Type B pancreatic cell (in vitro differentiated cells): ENCODE measurements around the gene ITGA1. TPM values are rescaled to one million over a fixed set of nuclear protein-coding genes. Genes with fewer than 3 reads are reported as not detected.

Experiments
- DNase-seq: peaks from one replicate; pipeline ENCODE4 v3.0.0; 2021; ENCODE audit warnings: mixed read lengths; ENCODE audit not compliant: unreplicated experiment; ENCODE audit errors: extremely low spot score
- H3K27ac Mint-ChIP-seq: 2 replicates; pipeline ENCODE4 v1.8.0; 2021; ENCODE audit warnings: mild to moderate bottlenecking, mixed read lengths
- H3K27me3 Mint-ChIP-seq: 2 replicates; pipeline ENCODE4 v1.8.0; 2021; ENCODE audit warnings: mixed read lengths
- H3K36me3 Mint-ChIP-seq: 2 replicates; pipeline ENCODE4 v1.8.0; 2021; ENCODE audit warnings: mixed read lengths
- H3K4me1 Mint-ChIP-seq: one replicate; pipeline ENCODE4 v1.8.0; 2021; ENCODE audit warnings: mixed read lengths; ENCODE audit not compliant: unreplicated experiment
- H3K4me3 Mint-ChIP-seq: 2 replicates; pipeline ENCODE4 v1.8.0; 2021; ENCODE audit warnings: mild to moderate bottlenecking, mixed read lengths
- H3K9me3 Mint-ChIP-seq: 2 replicates; pipeline ENCODE4 v1.8.0; 2021; ENCODE audit warnings: mixed read lengths
- total RNA-seq: library from RNA; stranded (reverse); gene quantifications from 2 replicates; pipeline ENCODE4 v1.2.1, GENCODE V29; 2021; ENCODE audit warnings: low replicate concordance
- TF ChIP-seq, protein P1 (sequence below): fragments of 200-600 bp; sonication (generic); conservative IDR thresholded peaks from 2 replicates; pipeline ENCODE4 v1.5.0; 2021; ENCODE audit warnings: antibody characterized with exemption, mild to moderate bottlenecking

Gene ITGA1
- total RNA-seq, 1 donor from 2014 or later = 17.0 TPM

DNA sequence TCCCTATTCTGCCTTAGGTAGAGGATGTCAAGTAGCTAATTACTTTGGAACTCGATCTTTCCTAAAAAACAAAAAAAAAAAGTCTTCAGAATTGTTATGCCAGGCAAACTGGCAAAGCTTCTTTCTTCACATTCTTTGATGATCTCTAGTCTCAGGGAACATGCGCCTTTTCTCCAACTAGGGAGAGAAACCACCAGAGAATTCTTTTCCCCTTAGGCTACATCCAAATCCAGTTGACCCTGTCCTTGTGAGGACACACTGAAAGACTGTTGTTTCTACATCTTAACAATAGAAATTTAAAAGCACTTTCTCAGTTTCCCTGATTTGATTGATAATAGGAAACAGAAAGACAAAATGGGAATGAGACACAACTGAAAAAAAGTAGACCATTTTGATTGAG, 106.7 kb downstream of the ITGA1 start:
- H3K27me3 Mint-ChIP-seq = no peaks in the 10 kb centered on the region
- H3K9me3 Mint-ChIP-seq = no peaks in the 10 kb centered on the region
- no peak overlapping the region for H3K27ac Mint-ChIP-seq
- DNase-seq = no peak
- H3K36me3 Mint-ChIP-seq = no peaks in the 10 kb centered on the region
- TF ChIP-seq, protein P1, sequence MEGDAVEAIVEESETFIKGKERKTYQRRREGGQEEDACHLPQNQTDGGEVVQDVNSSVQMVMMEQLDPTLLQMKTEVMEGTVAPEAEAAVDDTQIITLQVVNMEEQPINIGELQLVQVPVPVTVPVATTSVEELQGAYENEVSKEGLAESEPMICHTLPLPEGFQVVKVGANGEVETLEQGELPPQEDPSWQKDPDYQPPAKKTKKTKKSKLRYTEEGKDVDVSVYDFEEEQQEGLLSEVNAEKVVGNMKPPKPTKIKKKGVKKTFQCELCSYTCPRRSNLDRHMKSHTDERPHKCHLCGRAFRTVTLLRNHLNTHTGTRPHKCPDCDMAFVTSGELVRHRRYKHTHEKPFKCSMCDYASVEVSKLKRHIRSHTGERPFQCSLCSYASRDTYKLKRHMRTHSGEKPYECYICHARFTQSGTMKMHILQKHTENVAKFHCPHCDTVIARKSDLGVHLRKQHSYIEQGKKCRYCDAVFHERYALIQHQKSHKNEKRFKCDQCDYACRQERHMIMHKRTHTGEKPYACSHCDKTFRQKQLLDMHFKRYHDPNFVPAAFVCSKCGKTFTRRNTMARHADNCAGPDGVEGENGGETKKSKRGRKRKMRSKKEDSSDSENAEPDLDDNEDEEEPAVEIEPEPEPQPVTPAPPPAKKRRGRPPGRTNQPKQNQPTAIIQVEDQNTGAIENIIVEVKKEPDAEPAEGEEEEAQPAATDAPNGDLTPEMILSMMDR = no peak
- peaks cover 21% of the 10 kb centered on the region for H3K4me1 Mint-ChIP-seq
- no peak overlapping the region for H3K4me3 Mint-ChIP-seq

DNA sequence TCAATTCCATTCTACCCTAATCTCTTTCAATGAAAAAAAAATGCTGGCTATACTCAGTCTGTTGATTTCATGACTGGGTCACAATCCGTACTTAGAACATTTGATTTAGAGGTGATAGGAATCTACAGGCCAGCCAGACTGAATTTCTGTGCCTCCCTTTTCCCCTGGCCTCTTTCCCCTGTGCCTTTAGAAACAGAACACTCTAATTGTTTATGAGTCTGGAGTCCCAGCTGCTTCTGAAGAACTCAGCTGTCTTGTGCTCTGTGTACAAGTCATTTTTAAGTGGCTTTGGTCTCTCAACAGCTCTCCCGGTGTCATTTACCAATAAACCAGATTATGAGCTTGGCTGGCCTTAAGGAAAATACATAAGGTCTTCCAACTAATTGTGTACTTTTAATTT, 107.4 kb downstream of the ITGA1 start:
- no peak overlapping the region for H3K4me3 Mint-ChIP-seq
- H3K4me1 Mint-ChIP-seq = peaks cover 21% of the 10 kb centered on the region
- H3K27ac Mint-ChIP-seq = no peak overlapping the region
- no peak for DNase-seq
- H3K36me3 Mint-ChIP-seq = no peaks in the 10 kb centered on the region
- TF ChIP-seq, protein P1 = no peak
- no peaks in the 10 kb centered on the region for H3K27me3 Mint-ChIP-seq
- H3K9me3 Mint-ChIP-seq = no peaks in the 10 kb centered on the region

DNA sequence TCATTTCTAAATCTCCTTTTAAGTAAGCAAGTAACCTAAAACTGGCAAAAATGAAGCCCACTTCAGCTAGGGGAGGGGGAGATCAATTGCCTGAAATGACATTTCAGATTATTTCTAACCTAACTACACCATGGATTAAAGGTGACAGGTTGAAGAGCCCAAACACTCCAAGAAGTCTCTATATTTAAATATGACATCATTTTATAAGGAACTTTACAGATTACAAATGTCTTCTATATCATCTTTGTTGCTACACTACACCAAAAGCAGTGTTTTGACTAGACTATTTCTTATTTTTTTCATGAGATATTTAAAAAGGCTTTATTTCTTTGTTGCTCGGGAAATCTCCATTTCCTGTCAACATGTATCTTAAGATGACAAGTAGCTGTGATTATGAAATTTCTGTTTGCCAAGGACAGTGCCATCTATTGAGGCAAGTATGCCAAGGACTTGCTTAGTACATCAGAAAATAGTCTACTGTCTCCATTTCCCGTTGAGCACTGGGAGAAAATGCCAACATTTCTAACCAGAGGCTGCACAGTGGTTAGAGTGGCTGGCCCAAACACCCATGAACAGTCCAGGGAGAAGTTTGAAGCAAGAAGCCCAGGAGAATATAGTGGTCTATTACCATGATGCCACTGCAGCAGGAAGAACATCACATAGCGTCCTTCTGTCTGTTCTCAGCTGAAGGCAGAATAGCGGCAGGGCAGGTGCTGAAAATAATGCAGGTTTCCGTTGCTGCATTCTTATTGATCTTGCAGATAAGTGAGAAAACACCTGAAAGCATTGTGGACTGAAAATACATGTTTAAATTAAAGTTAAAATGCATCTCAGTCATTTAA, 108.1 kb downstream of the ITGA1 start:
- no peak overlapping the region for H3K4me3 Mint-ChIP-seq
- TF ChIP-seq, protein P1 = no peak
- no peak for DNase-seq
- no peak overlapping the region for H3K27ac Mint-ChIP-seq
- H3K9me3 Mint-ChIP-seq = no peaks in the 10 kb centered on the region
- no peaks in the 10 kb centered on the region for H3K36me3 Mint-ChIP-seq
- H3K4me1 Mint-ChIP-seq = peaks cover 21% of the 10 kb centered on the region
- no peaks in the 10 kb centered on the region for H3K27me3 Mint-ChIP-seq

DNA sequence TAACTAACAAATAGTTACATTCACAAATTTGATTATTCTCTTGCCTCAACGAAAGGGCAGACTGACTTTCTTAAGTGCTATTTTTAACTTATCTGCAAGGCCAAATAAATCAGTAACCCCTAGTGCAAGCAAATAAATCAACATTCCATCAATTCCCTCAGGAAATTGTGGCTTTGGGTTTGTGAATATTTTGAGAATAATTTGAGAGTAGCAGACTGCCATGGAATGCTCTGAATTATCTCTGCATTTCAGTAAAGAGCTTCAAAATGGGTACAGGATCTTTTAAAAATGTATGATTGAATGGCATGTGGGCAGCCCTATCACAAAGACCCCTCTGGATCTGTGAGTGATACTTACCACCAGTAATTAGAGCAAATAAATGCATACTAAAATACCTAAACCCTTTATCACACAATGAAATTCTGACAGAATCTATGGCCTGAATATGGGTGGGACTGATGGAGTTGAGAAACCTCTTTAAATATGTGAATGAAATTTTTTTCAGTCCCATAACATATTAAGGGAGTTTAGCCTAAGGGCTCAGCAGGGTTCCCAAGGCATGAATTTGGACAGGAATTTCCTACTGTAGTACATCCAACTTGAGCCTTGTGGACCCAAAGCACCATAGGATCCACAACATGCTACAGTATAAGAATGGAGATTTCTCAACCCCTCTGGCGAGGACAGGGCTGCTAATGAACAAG, 109.0 kb downstream of the ITGA1 start:
- H3K36me3 Mint-ChIP-seq = no peaks in the 10 kb centered on the region
- no peak for DNase-seq
- no peaks in the 10 kb centered on the region for H3K27me3 Mint-ChIP-seq
- TF ChIP-seq, protein P1 = no peak
- H3K27ac Mint-ChIP-seq = no peak overlapping the region
- H3K4me1 Mint-ChIP-seq = peaks cover 21% of the 10 kb centered on the region
- H3K4me3 Mint-ChIP-seq = no peak overlapping the region
- no peaks in the 10 kb centered on the region for H3K9me3 Mint-ChIP-seq

DNA sequence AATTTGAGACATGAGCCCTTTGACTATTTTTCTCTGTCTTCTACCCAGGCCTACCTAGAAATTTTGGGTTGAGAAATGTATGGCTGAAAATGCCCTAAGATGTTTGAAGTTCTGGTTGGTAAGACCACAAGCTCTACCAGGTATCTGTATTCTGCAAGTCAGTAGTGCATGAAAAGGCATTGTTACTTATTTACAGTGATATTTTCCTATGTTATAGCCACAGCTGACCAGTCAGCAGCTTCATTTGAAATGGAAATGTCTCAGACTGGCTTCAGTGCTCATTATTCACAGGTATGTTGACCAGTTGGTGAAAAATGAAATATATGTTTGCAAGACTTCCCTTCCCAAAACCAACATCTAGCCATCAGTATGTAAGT, 109.5 kb downstream of the ITGA1 start:
- no peaks in the 10 kb centered on the region for H3K27me3 Mint-ChIP-seq
- no peak for DNase-seq
- TF ChIP-seq, protein P1 = no peak
- no peaks in the 10 kb centered on the region for H3K36me3 Mint-ChIP-seq
- peaks cover 21% of the 10 kb centered on the region for H3K4me1 Mint-ChIP-seq
- H3K4me3 Mint-ChIP-seq = no peak overlapping the region
- no peaks in the 10 kb centered on the region for H3K9me3 Mint-ChIP-seq
- no peak overlapping the region for H3K27ac Mint-ChIP-seq
